WTC11 (cell line): Measurements from ENCODE around the gene ANKRD49. TPM values are rescaled to one million over a fixed set of nuclear protein-coding genes. Genes with fewer than 3 reads are reported as not detected.

ENCODE experiments used
- ATAC-seq: fragments of 200-7000 bp; cut with Tn5 transposase; 2 replicates; pipeline ENCODE4 v1.10.0; 2021; ENCODE audit warnings: mild to moderate bottlenecking, moderate library complexity
- CTCF ChIA-PET: fragments of 300-600 bp; sonication (Branson Sonifier 250); formaldehyde crosslinking; loops from one replicate; lab custom pipeline; 2021; ENCODE audit warnings: antibody characterized with exemption; lab: Charles Lee
- POLR2A ChIA-PET: fragments of 350-600 bp; sonication (Branson Sonifier 250); formaldehyde crosslinking; loops from one replicate; lab custom pipeline; 2021; ENCODE audit warnings: antibody characterized with exemption; lab: Charles Lee
- DNase-seq: peaks from one replicate; pipeline ENCODE4 v3.0.0; 2021; ENCODE audit warnings: low spot score
- H3K27ac Mint-ChIP-seq: 2 replicates; pipeline ENCODE4 v1.8.0; 2021; ENCODE audit warnings: mixed read lengths
- H3K27me3 Mint-ChIP-seq: 2 replicates; pipeline ENCODE4 v1.8.0; 2021; ENCODE audit warnings: low read depth, mild to moderate bottlenecking, moderate library complexity, mixed read lengths
- H3K36me3 Mint-ChIP-seq: 2 replicates; pipeline ENCODE4 v1.8.0; 2021; ENCODE audit warnings: mixed read lengths
- H3K4me1 Mint-ChIP-seq: 2 replicates; pipeline ENCODE4 v1.8.0; 2022; ENCODE audit warnings: mixed read lengths
- H3K4me3 Mint-ChIP-seq: 2 replicates; pipeline ENCODE4 v1.8.0; 2021; ENCODE audit warnings: mild to moderate bottlenecking, moderate library complexity, mixed read lengths
- H3K9me3 Mint-ChIP-seq: 2 replicates; pipeline ENCODE4 v1.8.0; 2021; ENCODE audit warnings: mixed read lengths
- ETV6 ChIP-seq: sonication (generic); formaldehyde crosslinking; IDR thresholded peaks from 2 replicates; pipeline ENCODE4 v1.8.1; 2022; ENCODE audit warnings: mild to moderate bottlenecking, missing genetic modification reagents
- FOXK1 ChIP-seq: sonication (generic); formaldehyde crosslinking; IDR thresholded peaks from 2 replicates; pipeline ENCODE4 v1.8.0; 2022; ENCODE audit warnings: mild to moderate bottlenecking, moderate library complexity, missing genetic modification reagents
- GABPB1 ChIP-seq: sonication (generic); formaldehyde crosslinking; IDR thresholded peaks from 2 replicates; pipeline ENCODE4 v1.8.1; 2023; ENCODE audit warnings: mild to moderate bottlenecking, missing genetic modification reagents
- MLX ChIP-seq: sonication (generic); formaldehyde crosslinking; IDR thresholded peaks from 2 replicates; pipeline ENCODE4 v1.8.1; 2023; ENCODE audit warnings: mild to moderate bottlenecking, missing genetic modification reagents, moderate library complexity
- RELA ChIP-seq: sonication (generic); formaldehyde crosslinking; IDR thresholded peaks from 2 replicates; pipeline ENCODE4 v1.8.1; 2022; ENCODE audit warnings: missing genetic modification reagents, mild to moderate bottlenecking, borderline replicate concordance
- TP53 ChIP-seq: sonication (generic); formaldehyde crosslinking; IDR thresholded peaks from 2 replicates; pipeline ENCODE4 v1.8.1; 2023; ENCODE audit warnings: mild to moderate bottlenecking, missing genetic modification reagents
- ZBTB21 ChIP-seq: sonication (generic); formaldehyde crosslinking; IDR thresholded peaks from 2 replicates; pipeline ENCODE4 v1.8.1; 2023; ENCODE audit warnings: mild to moderate bottlenecking, missing genetic modification reagents, borderline replicate concordance
- total RNA-seq: library from RNA; stranded (reverse); gene quantifications from 3 replicates; pipeline ENCODE4 v1.2.3, GENCODE V29; 2021
- TF ChIP-seq, protein P1 (sequence below): fragments of 250-450 bp; sonication (Bioruptor Pico); IDR thresholded peaks from 2 replicates; pipeline ENCODE4 v1.9.0; 2021; ENCODE audit warnings: mild to moderate bottlenecking, borderline replicate concordance
- TF ChIP-seq, protein P2 (sequence below): sonication (generic); formaldehyde crosslinking; IDR thresholded peaks from 2 replicates; pipeline ENCODE4 v1.8.0; 2022; ENCODE audit warnings: missing genetic modification reagents
- TF ChIP-seq, protein P3 (sequence below): sonication (generic); formaldehyde crosslinking; IDR thresholded peaks from 2 replicates; pipeline ENCODE4 v1.8.1; 2023; ENCODE audit warnings: mild to moderate bottlenecking, missing genetic modification reagents, borderline replicate concordance
- TF ChIP-seq, protein P4 (sequence below): sonication (generic); formaldehyde crosslinking; IDR thresholded peaks from 2 replicates; pipeline ENCODE4 v1.8.0; 2022; ENCODE audit warnings: mild to moderate bottlenecking, missing genetic modification reagents
- TF ChIP-seq, protein P5 (sequence below): sonication (generic); formaldehyde crosslinking; IDR thresholded peaks from 2 replicates; pipeline ENCODE4 v1.8.0; 2023; ENCODE audit warnings: missing genetic modification reagents, mild to moderate bottlenecking, borderline replicate concordance

The ANKRD49 gene
- total RNA-seq, 1 experiment from 2014 or later = 9.5 TPM

- TF ChIP-seq, protein P1, sequence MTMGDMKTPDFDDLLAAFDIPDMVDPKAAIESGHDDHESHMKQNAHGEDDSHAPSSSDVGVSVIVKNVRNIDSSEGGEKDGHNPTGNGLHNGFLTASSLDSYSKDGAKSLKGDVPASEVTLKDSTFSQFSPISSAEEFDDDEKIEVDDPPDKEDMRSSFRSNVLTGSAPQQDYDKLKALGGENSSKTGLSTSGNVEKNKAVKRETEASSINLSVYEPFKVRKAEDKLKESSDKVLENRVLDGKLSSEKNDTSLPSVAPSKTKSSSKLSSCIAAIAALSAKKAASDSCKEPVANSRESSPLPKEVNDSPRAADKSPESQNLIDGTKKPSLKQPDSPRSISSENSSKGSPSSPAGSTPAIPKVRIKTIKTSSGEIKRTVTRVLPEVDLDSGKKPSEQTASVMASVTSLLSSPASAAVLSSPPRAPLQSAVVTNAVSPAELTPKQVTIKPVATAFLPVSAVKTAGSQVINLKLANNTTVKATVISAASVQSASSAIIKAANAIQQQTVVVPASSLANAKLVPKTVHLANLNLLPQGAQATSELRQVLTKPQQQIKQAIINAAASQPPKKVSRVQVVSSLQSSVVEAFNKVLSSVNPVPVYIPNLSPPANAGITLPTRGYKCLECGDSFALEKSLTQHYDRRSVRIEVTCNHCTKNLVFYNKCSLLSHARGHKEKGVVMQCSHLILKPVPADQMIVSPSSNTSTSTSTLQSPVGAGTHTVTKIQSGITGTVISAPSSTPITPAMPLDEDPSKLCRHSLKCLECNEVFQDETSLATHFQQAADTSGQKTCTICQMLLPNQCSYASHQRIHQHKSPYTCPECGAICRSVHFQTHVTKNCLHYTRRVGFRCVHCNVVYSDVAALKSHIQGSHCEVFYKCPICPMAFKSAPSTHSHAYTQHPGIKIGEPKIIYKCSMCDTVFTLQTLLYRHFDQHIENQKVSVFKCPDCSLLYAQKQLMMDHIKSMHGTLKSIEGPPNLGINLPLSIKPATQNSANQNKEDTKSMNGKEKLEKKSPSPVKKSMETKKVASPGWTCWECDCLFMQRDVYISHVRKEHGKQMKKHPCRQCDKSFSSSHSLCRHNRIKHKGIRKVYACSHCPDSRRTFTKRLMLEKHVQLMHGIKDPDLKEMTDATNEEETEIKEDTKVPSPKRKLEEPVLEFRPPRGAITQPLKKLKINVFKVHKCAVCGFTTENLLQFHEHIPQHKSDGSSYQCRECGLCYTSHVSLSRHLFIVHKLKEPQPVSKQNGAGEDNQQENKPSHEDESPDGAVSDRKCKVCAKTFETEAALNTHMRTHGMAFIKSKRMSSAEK (CRISPR knock-in tag) = no peak
- TF ChIP-seq GABPB1 (CRISPR knock-in tag) (no peak), RELA (CRISPR knock-in tag) (0 out of 2 replicates have a peak, but pooled peaks have one; percentile 4), FOXK1 (CRISPR knock-in tag) (0 out of 2 replicates have a peak, but pooled peaks have one; percentile 24), MLX (CRISPR knock-in tag) (no peak)
- TF ChIP-seq, all 79 proteins: peak for 27
Observed at GRCh38 chr11:94543695-94544645, 50.2 kb downstream of the ANKRD49 start, which contains the start of gene FUT4 (continued).

DNA sequence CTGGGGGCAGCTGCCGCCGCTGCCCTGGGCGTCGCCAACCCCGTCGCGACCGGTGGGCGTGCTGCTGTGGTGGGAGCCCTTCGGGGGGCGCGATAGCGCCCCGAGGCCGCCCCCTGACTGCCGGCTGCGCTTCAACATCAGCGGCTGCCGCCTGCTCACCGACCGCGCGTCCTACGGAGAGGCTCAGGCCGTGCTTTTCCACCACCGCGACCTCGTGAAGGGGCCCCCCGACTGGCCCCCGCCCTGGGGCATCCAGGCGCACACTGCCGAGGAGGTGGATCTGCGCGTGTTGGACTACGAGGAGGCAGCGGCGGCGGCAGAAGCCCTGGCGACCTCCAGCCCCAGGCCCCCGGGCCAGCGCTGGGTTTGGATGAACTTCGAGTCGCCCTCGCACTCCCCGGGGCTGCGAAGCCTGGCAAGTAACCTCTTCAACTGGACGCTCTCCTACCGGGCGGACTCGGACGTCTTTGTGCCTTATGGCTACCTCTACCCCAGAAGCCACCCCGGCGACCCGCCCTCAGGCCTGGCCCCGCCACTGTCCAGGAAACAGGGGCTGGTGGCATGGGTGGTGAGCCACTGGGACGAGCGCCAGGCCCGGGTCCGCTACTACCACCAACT is 51.0 kb downstream of the ANKRD49 start:
- Mint-ChIP-seq H3K27ac (no peak overlapping the region), H3K4me1 (peaks cover 30% of the 10 kb centered on the region), H3K4me3 (peak overlapping the region; percentile 79), H3K9me3 (no peaks in the 10 kb centered on the region), H3K36me3 (no peaks in the 10 kb centered on the region), H3K27me3 (peaks cover 47% of the 10 kb centered on the region)
- ATAC-seq (peak; percentile 9), DNase-seq (peak; percentile 56)
- CTCF ChIA-PET = interaction anchor here (0.9 to 1.1 kb wide), 2 partner anchors 23 to 28 kb away, joined by 5 read pairs; no protein-coding TSS in a partner anchor
- POLR2A ChIA-PET = interaction anchor here (1.2 kb wide), 1 partner anchor 51 kb away, joined by 3 read pairs; no protein-coding TSS in a partner anchor
- TF ChIP-seq, protein P2, sequence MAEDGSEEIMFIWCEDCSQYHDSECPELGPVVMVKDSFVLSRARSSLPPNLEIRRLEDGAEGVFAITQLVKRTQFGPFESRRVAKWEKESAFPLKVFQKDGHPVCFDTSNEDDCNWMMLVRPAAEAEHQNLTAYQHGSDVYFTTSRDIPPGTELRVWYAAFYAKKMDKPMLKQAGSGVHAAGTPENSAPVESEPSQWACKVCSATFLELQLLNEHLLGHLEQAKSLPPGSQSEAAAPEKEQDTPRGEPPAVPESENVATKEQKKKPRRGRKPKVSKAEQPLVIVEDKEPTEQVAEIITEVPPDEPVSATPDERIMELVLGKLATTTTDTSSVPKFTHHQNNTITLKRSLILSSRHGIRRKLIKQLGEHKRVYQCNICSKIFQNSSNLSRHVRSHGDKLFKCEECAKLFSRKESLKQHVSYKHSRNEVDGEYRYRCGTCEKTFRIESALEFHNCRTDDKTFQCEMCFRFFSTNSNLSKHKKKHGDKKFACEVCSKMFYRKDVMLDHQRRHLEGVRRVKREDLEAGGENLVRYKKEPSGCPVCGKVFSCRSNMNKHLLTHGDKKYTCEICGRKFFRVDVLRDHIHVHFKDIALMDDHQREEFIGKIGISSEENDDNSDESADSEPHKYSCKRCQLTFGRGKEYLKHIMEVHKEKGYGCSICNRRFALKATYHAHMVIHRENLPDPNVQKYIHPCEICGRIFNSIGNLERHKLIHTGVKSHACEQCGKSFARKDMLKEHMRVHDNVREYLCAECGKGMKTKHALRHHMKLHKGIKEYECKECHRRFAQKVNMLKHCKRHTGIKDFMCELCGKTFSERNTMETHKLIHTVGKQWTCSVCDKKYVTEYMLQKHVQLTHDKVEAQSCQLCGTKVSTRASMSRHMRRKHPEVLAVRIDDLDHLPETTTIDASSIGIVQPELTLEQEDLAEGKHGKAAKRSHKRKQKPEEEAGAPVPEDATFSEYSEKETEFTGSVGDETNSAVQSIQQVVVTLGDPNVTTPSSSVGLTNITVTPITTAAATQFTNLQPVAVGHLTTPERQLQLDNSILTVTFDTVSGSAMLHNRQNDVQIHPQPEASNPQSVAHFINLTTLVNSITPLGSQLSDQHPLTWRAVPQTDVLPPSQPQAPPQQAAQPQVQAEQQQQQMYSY (CRISPR knock-in tag) = no peak; the same call in 1 of the 2 replicates
- TF ChIP-seq ETV6 (CRISPR knock-in tag) (peak; percentile 81), TP53 (CRISPR knock-in tag) (0 out of 2 replicates have a peak, but pooled peaks have one; percentile 22), ZBTB21 (no peak; the same call in 1 of the 2 replicates)
- TF ChIP-seq, protein P3, sequence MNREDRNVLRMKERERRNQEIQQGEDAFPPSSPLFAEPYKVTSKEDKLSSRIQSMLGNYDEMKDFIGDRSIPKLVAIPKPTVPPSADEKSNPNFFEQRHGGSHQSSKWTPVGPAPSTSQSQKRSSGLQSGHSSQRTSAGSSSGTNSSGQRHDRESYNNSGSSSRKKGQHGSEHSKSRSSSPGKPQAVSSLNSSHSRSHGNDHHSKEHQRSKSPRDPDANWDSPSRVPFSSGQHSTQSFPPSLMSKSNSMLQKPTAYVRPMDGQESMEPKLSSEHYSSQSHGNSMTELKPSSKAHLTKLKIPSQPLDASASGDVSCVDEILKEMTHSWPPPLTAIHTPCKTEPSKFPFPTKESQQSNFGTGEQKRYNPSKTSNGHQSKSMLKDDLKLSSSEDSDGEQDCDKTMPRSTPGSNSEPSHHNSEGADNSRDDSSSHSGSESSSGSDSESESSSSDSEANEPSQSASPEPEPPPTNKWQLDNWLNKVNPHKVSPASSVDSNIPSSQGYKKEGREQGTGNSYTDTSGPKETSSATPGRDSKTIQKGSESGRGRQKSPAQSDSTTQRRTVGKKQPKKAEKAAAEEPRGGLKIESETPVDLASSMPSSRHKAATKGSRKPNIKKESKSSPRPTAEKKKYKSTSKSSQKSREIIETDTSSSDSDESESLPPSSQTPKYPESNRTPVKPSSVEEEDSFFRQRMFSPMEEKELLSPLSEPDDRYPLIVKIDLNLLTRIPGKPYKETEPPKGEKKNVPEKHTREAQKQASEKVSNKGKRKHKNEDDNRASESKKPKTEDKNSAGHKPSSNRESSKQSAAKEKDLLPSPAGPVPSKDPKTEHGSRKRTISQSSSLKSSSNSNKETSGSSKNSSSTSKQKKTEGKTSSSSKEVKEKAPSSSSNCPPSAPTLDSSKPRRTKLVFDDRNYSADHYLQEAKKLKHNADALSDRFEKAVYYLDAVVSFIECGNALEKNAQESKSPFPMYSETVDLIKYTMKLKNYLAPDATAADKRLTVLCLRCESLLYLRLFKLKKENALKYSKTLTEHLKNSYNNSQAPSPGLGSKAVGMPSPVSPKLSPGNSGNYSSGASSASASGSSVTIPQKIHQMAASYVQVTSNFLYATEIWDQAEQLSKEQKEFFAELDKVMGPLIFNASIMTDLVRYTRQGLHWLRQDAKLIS (CRISPR knock-in tag) = no peak
- TF ChIP-seq, protein P4, sequence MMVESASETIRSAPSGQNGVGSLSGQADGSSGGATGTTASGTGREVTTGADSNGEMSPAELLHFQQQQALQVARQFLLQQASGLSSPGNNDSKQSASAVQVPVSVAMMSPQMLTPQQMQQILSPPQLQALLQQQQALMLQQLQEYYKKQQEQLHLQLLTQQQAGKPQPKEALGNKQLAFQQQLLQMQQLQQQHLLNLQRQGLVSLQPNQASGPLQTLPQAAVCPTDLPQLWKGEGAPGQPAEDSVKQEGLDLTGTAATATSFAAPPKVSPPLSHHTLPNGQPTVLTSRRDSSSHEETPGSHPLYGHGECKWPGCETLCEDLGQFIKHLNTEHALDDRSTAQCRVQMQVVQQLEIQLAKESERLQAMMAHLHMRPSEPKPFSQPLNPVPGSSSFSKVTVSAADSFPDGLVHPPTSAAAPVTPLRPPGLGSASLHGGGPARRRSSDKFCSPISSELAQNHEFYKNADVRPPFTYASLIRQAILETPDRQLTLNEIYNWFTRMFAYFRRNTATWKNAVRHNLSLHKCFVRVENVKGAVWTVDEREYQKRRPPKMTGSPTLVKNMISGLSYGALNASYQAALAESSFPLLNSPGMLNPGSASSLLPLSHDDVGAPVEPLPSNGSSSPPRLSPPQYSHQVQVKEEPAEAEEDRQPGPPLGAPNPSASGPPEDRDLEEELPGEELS (CRISPR knock-in tag) = no peak
- TF ChIP-seq, protein P5, sequence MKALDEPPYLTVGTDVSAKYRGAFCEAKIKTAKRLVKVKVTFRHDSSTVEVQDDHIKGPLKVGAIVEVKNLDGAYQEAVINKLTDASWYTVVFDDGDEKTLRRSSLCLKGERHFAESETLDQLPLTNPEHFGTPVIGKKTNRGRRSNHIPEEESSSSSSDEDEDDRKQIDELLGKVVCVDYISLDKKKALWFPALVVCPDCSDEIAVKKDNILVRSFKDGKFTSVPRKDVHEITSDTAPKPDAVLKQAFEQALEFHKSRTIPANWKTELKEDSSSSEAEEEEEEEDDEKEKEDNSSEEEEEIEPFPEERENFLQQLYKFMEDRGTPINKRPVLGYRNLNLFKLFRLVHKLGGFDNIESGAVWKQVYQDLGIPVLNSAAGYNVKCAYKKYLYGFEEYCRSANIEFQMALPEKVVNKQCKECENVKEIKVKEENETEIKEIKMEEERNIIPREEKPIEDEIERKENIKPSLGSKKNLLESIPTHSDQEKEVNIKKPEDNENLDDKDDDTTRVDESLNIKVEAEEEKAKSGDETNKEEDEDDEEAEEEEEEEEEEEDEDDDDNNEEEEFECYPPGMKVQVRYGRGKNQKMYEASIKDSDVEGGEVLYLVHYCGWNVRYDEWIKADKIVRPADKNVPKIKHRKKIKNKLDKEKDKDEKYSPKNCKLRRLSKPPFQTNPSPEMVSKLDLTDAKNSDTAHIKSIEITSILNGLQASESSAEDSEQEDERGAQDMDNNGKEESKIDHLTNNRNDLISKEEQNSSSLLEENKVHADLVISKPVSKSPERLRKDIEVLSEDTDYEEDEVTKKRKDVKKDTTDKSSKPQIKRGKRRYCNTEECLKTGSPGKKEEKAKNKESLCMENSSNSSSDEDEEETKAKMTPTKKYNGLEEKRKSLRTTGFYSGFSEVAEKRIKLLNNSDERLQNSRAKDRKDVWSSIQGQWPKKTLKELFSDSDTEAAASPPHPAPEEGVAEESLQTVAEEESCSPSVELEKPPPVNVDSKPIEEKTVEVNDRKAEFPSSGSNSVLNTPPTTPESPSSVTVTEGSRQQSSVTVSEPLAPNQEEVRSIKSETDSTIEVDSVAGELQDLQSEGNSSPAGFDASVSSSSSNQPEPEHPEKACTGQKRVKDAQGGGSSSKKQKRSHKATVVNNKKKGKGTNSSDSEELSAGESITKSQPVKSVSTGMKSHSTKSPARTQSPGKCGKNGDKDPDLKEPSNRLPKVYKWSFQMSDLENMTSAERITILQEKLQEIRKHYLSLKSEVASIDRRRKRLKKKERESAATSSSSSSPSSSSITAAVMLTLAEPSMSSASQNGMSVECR (CRISPR knock-in tag) = no peak
